GM12872 (cell line): ENCODE data around the gene LAMB1.

Experiments used
- CTCF ChIP-seq: IDR thresholded peaks from 3 replicates; pipeline ENCODE4 v1.5.1; 2011; ENCODE audit warnings: low read depth, mild to moderate bottlenecking, low read length, moderate library complexity; ENCODE audit not compliant: insufficient read depth

Gene LAMB1

GRCh38 chr7:107874605-107875446 is 128.1 kb downstream of the LAMB1 start:
- TF ChIP-seq CTCF, result peak; percentile 75

- no peak for TF ChIP-seq CTCF
Measured at GRCh38 chr7:107874111-107874510, 128.8 kb downstream of the LAMB1 start.
